Upper lobe of right lung (tissue), 1 donor: ENCODE results near the gene PPM1M. TPM values are rescaled to one million over a fixed set of nuclear protein-coding genes. Genes with fewer than 3 reads are reported as not detected.
A peak's percentile ranks its signal among the peaks of the same experiment; 100 is the strongest.
"Not testable (repeated sequence)": the region's sequence is repeated elsewhere in the genome, so short reads cannot be mapped to it uniquely, and the experiment has no call there.

Experiments used
- ATAC-seq: fragments of 200-7000 bp; cut with Tn5 transposase; one replicate; pipeline ENCODE4 v1.9.1; 2020; ENCODE audit warnings: mild to moderate bottlenecking, moderate library complexity
- DNase-seq: peaks from one replicate; pipeline ENCODE4 v3.0.0-alpha.2; 2020
- H3K27ac ChIP-seq: fragments of 200-600 bp; one replicate; pipeline ENCODE4 v1.8.0; 2022
- H3K27me3 ChIP-seq: fragments of 200-600 bp; one replicate; pipeline ENCODE4 v1.8.0; 2022; ENCODE audit warnings: mild to moderate bottlenecking
- H3K36me3 ChIP-seq: fragments of 200-600 bp; one replicate; pipeline ENCODE4 v1.8.0; 2022
- H3K4me1 ChIP-seq: fragments of 200-600 bp; one replicate; pipeline ENCODE4 v1.8.0; 2022
- H3K4me3 ChIP-seq: fragments of 200-600 bp; one replicate; pipeline ENCODE4 v1.8.0; 2022; ENCODE audit warnings: mild to moderate bottlenecking
- H3K9me3 ChIP-seq: fragments of 200-600 bp; one replicate; pipeline ENCODE4 v1.8.0; 2022
- CTCF ChIP-seq: fragments of 200-600 bp; IDR thresholded peaks from one replicate; pipeline ENCODE4 v1.8.0; 2022; ENCODE audit warnings: antibody characterized with exemption
- intact Hi-C: fragments of 100-400 bp; cut with DNase I; formaldehyde crosslinking; loops from one replicate; pipeline ENCODE4 v1.11.0; 2022
- total RNA-seq: library from RNA; stranded (reverse); fragmentation: NEBNext Ultra II Directional; extraction: Animal tissue kit (Norgen Biotek cat#: 25700); gene quantifications from one replicate; pipeline ENCODE4 v1.2.1, GENCODE V29; 2021
- donor health status: DM: no; HTN: yes; CAD: no; lungs with severe emphysema.

PPM1M gene
- total RNA-seq, 1 donor from 2014 or later = 44.0 TPM

GRCh38 chr3:52272831-52273230 is 27.3 kb downstream of the PPM1M start:
- intact Hi-C loops = no loop called here
- no peak for TF ChIP-seq CTCF
- Histone ChIP-seq H3K4me1 (peaks cover 93% of the 10 kb centered on the region), H3K27ac (no peak overlapping the region), H3K27me3 (no peaks in the 10 kb centered on the region), H3K9me3 (no peaks in the 10 kb centered on the region), H3K36me3 (peaks cover 32% of the 10 kb centered on the region), H3K4me3 (no peak overlapping the region)
- DNase-seq = no peak
- ATAC-seq = peak; percentile 24

GRCh38 chr3:52274781-52275180 is 29.2 kb downstream of the PPM1M start:
- ATAC-seq, DNase-seq: not testable (repeated sequence)
- peak overlapping the region; percentile 77 for H3K4me3 ChIP-seq

GRCh38 chr3:52277071-52277964 is 31.8 kb downstream of the PPM1M start:
- Histone ChIP-seq H3K36me3 (peaks cover 7% of the 10 kb centered on the region), H3K4me1 (peaks cover 59% of the 10 kb centered on the region), H3K9me3 (no peaks in the 10 kb centered on the region), H3K4me3 (peak overlapping the region; percentile 77), H3K27ac (peak overlapping the region; percentile 97), H3K27me3 (no peaks in the 10 kb centered on the region)
- ATAC-seq (peak; percentile 58), DNase-seq (peak; percentile 92)
- no peak for TF ChIP-seq CTCF
- intact Hi-C loops = no loop called here

More at GRCh38 chr3:52274781-52275180, 29.2 kb downstream of the PPM1M start:
- H3K36me3 ChIP-seq = peaks cover 12% of the 10 kb centered on the region
- H3K27me3 ChIP-seq, intact Hi-C loops, H3K9me3 ChIP-seq: not testable (repeated sequence)
- peaks cover 80% of the 10 kb centered on the region for H3K4me1 ChIP-seq
- peak overlapping the region; percentile 97 for H3K27ac ChIP-seq

- DNase-seq = no peak
- peak; percentile 45 for TF ChIP-seq CTCF
- ATAC-seq = peak; percentile 84
- peaks cover 52% of the 10 kb centered on the region for H3K4me1 ChIP-seq
- H3K36me3 ChIP-seq = peaks cover 7% of the 10 kb centered on the region
- peak overlapping the region; percentile 97 for H3K27ac ChIP-seq
- H3K27me3 ChIP-seq = no peaks in the 10 kb centered on the region
- H3K9me3 ChIP-seq = no peaks in the 10 kb centered on the region
- intact Hi-C loops = no loop called here
- peak overlapping the region; percentile 77 for H3K4me3 ChIP-seq
These were observed 32.5 kb downstream of the PPM1M start for GRCh38 chr3:52277972-52278509.

GRCh38 chr3:52278510-52279069 is 33.0 kb downstream of the PPM1M start, which contains the start of gene WDR82:
WDR82 (minus strand) TSS chr3:52278649; CDS start chr3:52278361, 288 bp downstream.
- TF ChIP-seq CTCF = peak; percentile 48
- no peaks in the 10 kb centered on the region for H3K9me3 ChIP-seq
- peaks cover 46% of the 10 kb centered on the region for H3K4me1 ChIP-seq
- DNase-seq = peak; percentile 99
- peak within 1 kb of the TSS; percentile 97 for H3K27ac ChIP-seq
- no peaks in the 10 kb centered on the region for H3K27me3 ChIP-seq
- peak; percentile 98 for ATAC-seq
- peak within 1 kb of the TSS; percentile 77 for H3K4me3 ChIP-seq
- H3K36me3 ChIP-seq = peaks cover 7% of the 10 kb centered on the region
- intact Hi-C loops = no loop called here

GRCh38 chr3:52279596-52279995 is 34.0 kb downstream of the PPM1M start:
- DNase-seq (no peak), ATAC-seq (no peak)
- no peaks in the 10 kb centered on the region for H3K9me3 ChIP-seq
- no peaks in the 10 kb centered on the region for H3K27me3 ChIP-seq
- H3K4me3 ChIP-seq = peak overlapping the region; percentile 77
- TF ChIP-seq CTCF = no peak
- intact Hi-C loops = no loop called here
- peaks cover 36% of the 10 kb centered on the region for H3K4me1 ChIP-seq
- peaks cover 3% of the 10 kb centered on the region for H3K36me3 ChIP-seq
- H3K27ac ChIP-seq = peak overlapping the region; percentile 97
